ENCODE data around the gene BGN.

DNA sequence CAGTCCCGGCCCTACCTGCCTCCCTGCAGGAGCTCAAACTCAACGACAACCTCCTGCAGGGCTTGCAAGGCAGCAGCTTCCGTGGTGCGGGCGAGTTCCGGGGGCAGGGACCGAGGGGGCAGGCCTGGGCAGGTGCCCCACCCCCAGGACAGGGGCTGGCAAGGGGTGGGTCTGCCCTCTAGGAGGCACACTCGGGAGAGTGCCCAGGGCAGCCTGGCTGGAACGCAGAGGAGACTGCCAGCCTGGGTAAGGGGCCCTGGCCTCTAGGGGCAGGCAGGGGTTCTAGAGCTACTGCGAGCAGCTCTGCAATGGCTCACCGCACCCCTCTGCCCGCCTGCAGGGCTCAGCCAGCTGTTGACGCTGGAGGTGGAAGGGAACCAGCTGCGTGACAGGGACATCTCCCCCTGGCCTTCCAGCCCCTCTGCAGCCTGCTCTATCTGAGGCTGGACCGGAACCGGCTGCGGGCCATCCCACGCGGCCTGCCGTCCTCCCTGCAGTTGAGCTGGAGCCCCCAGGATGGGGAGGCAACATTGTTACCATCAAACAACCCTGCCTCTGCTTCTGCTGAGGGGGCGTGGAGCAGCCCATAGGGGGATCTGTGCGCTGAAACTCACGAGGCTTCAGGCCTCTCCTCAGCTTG, 12.3 kb upstream of the BGN start:
- TF ChIP-seq POLR2A (IDR thresholded peaks at IDR 0.05; ENCODE audit: extremely low read depth, insufficient read length) (no peak), MAX (IDR thresholded peaks at IDR 0.05; ENCODE audit: low read depth, low read length) (no peak)
- TF ChIP-seq, protein P1, sequence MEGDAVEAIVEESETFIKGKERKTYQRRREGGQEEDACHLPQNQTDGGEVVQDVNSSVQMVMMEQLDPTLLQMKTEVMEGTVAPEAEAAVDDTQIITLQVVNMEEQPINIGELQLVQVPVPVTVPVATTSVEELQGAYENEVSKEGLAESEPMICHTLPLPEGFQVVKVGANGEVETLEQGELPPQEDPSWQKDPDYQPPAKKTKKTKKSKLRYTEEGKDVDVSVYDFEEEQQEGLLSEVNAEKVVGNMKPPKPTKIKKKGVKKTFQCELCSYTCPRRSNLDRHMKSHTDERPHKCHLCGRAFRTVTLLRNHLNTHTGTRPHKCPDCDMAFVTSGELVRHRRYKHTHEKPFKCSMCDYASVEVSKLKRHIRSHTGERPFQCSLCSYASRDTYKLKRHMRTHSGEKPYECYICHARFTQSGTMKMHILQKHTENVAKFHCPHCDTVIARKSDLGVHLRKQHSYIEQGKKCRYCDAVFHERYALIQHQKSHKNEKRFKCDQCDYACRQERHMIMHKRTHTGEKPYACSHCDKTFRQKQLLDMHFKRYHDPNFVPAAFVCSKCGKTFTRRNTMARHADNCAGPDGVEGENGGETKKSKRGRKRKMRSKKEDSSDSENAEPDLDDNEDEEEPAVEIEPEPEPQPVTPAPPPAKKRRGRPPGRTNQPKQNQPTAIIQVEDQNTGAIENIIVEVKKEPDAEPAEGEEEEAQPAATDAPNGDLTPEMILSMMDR (IDR thresholded peaks at IDR 0.05; ENCODE audit: low read depth, low read length): no peak
